NCI-H774 (cell line): Measurements from ENCODE around the gene RNF10.
"Not testable (repeated sequence)": the region's sequence is repeated elsewhere in the genome, so short reads cannot be mapped to it uniquely, and the experiment has no call there.

Experiments used
- DNase-seq: peaks from one replicate; lab custom pipeline; 2025; lab: John Stamatoyannopoulos, UW

RNF10 gene

GRCh38 chr12:120617193-120617592 lies 83.0 kb downstream of the RNF10 start:
- not testable (repeated sequence) for DNase-seq

- DNase-seq, result not testable (repeated sequence)
These were observed 83.6 kb downstream of the RNF10 start for GRCh38 chr12:120617767-120618166.

- no peak for DNase-seq
These were observed 84.9 kb downstream of the RNF10 start for GRCh38 chr12:120618954-120619615.

- no peak for DNase-seq
These were observed 86.5 kb downstream of the RNF10 start for GRCh38 chr12:120620624-120621023.

GRCh38 chr12:120625557-120626419 lies 91.6 kb downstream of the RNF10 start:
- DNase-seq, result no peak
